Hematopoietic multipotent progenitor cell treated with erythropoietin and hydrocortisone succinate and interleukin-3 and kit ligand, for 6 days (in vitro differentiated cells): ENCODE measurements around the gene HBS1L.

Source experiments
- DNase-seq: peaks from one replicate; pipeline ENCODE4 v3.0.0-alpha.2; 2015

HBS1L gene

DNA sequence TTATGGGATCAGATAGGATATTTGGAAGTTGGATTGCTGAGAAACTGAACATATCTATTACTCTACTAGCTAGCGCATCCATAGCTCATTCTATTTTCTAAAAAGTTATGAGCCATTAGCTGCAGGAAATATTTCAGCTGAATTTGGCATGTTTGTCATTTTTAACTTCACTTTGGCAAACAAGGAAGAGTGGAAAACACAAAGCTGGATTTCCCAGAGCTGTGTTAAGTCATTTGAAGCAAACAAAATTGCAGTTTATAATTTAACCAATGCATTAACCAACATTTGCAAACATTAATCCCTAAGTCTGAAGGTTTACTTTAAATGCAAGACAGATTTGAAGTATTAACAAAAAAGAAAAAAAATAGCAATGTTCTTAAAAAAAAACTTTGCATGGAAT lies 105.9 kb downstream of the HBS1L start:
- DNase-seq = no peak

DNA sequence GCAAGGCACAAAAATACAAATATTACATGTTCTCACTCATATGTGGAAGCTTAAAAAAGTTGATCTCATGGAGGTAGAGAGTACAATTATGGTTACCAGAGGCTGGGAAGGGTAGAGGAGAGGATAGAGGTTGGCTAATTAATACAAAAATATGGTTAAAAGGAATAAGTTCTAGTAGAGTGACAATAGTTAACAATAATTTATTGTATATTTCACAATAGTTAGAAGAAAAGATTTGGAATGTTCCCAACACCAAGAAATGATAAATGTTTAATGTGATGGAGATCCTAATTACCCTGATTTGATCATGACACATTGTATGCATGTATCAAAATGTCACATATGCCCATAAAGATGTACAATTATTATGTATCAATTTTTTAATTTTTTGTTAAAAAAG lies 106.5 kb downstream of the HBS1L start:
- DNase-seq = no peak

DNA sequence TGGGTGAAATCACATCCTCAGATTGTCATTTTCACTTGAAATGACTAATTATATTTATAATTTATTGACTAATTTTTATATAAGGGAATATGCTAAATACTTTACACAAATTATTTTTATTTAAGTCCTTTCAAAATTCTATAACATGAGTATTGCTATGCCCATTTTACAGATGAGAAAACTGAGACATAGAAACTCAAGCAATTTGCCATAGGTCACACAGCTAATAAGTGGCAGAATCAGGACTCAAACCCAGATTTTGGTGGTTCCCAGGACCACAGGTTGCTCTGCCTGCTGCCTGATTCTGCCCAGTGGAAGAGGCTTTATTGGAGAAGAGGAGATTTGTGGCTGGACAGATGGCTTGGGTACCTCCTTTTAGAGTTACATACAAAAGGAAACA lies 109.6 kb downstream of the HBS1L start:
- no peak for DNase-seq

DNA sequence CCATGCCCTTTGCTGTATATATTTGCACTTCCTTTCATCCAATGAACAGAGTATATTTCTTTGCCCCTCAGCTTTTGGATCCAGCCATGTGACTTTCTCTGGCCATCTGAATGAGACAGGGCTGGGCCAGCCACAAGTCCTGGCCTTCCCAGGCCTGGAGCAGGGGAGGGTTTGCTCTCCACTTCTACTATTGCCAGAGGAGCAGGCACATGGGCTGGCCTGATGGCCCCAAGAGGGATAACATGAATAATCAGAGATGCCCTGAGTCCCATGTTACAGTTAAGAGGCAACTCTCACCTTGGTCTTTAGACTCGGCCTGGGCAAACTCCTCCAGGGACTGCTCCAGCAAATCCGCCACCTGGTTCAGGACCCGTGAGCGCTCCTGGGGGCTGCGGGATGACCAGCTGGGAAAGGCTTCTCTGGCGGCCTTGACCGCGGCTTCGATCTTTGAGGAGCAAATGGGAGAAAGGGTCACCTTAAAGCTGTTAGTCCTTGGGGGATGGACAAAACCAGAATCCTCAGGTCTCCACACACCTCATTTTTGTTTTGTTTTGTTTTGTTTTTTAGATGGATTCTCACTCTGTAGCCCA lies 111.0 kb downstream of the HBS1L start:
- DNase-seq = no peak

DNA sequence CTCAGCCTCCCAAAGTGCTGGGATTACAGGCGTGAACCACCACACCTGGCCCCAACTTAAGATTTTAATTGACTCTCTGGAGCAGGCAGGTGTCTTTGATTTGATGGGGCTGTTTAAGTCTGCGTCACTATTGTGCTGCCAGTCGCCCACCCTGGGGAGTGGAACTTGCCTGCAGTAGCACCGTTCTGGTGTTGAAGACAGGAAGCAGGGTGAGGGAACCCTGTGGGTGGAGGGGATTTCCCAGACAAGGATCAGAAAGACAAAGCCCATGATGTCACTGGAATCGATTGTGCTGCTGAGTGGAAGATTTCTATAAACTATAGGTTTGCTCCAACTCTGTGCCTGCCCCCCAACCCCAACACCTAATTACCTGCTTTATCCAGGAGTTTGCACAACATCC lies 115.7 kb downstream of the HBS1L start:
- no peak for DNase-seq

DNA sequence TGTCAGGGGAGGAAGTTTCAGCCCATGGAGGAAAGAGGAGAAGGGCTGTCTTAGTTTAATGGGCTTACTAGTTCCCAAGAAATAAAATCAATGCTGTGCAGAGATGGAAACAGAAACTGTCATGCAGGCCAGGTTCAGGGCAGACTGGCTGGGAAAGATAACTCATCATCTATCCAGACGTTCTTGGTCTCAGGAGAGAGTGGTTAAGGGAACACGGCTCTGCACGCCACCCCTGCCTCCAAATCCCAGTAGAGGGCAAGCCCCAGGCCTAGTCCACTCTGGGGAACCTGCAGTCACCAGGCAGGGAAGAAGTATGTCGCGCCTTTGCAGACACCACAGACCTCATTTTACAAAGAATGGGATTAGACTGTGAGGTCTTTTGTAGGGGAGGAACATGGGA lies 117.2 kb downstream of the HBS1L start:
- no peak for DNase-seq

DNA sequence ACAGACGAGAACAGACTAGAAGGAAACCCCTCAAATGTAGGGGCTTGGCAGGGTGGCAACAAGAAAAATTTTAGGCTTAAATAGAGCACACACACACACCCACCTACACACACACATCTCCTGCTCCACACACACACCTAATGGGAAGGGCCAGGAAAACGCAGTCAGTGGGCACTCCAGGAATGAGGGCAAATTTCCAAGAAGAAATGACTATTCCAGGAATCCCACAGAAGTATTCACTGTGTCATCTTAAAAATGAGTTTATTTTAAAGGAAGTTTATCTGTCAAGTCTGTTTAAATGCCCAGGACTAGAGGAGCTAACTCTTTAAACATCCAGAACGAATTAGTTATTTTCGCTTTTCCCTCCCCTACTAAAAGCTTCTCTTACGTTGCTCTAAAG lies 117.7 kb downstream of the HBS1L start:
- no peak for DNase-seq

DNA sequence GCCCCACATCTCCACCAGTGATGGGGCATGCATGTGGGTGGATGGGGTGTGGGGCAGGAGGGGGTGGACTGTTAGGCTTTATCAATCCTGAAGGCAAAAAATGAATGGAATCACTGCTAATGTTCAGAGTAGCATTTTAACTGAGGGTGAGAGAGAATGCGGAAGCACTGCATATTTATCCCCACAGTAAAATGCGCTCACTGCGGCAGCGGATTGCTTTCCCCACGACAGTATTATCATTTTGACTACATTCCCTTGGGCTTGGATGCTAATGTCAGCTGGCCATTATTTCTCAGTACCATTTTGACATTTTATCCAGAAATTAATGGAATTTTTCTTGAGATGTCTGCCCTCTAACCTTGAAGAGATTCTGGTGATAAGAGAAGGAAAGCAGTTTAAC lies 118.1 kb downstream of the HBS1L start:
- DNase-seq = no peak

DNA sequence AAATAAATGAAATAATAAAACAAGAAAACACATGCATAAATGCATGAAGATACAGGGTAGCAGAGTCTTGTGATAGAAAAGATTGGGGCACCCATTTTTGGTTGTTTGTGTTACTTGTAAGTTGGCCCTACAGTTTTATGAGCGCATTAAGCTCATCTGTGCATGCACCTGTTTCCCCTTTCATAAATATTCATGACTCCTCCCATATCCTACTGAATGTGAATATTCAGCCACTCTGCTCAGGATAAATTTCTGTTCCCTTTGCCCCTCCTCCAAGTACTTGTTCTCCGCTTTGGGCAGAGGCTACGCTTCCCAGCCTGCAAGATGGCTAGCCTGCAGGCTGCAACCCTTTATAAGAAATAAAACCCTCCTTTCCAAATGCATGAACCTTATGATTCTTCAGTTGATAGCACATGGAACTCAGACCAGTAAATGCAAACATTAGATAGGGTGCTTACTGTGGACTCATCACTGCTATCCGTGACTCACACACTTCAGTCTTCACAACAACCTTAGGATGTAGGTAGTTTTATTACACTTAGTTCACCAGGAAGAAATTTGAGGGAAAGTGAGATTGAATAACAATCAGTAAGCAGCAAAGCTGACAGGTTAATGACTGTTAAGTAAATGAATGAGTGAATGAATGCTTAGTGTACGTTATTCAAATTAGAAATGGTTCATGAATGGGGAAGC lies 119.7 kb downstream of the HBS1L start:
- no peak for DNase-seq

DNA sequence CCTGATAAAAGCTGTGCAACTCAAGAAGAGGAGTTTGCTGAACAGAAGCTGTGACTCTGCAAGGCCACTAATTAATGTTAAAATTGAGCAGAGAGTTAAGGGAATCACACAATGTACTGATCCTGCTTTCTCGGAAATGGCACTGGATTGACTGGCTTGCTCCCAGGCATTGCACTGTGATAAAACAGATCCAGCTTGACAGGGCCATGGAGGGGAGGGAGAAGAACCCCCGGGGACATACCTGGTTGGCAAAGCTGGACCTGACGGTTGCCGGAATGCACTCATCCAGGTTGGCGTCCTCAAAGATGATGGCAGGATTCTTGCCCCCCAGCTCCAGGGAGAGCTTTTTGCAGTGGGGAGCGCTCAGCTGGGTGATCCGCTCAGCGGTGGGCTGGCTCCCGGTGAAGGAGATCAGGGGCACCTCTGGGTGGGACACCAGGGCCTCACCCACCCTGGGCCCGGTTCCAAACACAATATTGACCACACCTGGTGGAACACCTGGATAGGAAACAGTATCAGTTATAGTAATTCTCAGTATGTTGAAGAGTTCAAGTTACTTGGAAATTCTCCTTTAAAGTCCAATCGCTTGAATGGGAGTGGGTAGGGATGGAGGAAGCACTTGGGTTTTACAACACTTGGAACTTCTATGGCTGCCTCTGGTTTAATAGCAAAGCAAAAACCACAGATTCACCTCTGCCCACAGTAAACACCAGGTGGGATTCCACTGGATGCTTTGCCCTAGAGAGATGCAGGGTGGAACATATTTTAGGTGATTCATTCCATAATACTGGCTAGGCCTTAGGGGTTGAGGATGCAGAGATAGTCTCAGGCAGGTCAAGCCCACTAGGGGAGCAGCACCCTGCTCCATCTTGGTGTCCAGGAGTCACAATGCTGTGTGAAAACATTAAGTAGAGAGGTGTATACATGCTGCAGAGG lies 121.8 kb downstream of the HBS1L start:
- DNase-seq = no peak

DNA sequence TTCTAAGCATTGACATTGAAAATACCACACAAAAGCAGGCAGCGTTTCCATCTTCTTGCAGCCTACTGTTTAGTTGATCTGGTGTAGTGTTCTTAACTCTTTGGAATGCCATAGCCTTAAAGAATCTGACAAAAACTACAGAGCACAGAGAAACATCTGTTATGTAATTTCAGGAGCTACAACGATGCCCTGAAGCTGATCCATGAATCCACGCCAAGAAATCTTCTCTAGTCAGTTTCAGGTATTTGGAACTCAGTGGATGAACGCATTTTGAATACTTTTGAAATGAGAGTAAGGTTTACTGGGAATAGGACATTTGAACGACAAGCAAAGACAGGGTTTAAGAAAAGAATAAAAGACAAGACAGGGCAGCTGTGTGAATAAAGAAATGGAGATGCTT lies 122.5 kb downstream of the HBS1L start:
- DNase-seq = no peak

DNA sequence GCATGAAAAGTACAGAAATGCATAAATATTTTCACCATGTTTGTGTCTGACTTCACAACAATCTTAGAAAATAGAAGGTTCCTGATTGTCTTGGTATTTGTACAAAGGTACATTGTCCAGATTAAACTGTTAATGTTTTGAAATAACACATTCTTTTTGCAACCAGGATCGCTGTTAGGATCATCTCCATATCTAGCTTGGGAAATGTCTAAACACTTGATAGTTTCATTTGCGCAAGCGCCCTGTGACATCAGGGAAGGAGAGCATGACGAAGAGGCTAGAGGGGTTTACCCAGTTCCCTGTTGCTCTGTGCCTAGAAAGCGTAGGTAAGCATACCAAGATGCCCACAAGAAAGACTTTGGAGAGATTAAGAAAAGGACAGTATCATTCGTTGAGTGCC lies 124.2 kb downstream of the HBS1L start:
- DNase-seq = no peak

DNA sequence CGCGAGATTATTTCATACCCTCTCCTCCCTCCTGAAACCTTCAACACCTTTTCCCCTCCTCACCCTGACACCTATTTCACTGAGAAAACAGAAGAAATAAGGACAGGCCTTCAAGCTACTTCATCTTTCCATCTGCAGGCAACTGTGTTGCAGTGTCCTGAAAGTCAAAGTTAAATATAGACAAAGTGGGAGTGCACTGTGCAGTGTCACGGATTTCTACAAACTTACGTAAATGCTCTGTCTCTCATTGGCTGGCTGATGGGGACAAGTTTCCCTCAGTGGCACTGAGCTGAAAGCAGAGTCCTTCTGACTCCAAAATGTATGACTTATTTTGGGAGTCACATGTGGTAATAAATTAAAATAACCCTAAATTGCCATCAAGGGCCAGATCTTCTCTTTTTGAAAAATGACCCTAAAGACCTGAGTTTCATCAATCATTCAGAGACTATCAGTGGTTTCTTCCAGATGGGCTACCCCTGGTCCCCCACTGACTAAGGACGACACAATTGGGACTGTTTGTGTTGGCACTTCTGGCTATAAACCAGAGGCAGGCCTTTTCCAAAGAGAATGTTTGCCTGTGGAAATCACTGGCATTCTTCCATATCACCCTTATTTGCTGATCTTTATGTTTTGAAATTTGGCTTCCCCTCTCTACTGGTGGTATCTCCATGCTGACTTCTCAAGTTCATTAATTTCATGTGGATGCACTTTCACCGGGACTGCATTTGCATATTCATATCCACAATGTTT lies 126.3 kb downstream of the HBS1L start:
- DNase-seq = no peak

DNA sequence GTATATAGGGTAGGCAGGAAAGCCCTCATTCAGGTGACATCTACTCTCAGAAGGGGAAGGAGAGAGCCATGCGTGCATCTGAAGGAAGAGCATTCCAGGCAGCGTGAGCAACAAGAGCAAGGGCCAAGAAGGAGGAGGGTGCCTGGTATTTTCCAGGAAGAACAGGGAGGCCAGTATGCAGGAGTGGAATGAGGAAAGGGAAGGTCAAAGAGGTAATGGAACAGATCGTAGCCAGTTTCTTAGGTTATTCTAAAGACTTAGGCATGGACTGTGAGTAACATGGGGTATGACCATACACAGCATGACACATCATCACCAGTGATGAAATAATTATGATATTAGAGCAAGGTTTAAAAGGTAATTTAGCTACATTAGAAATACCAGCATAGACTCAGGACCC lies 128.8 kb downstream of the HBS1L start:
- no peak for DNase-seq

DNA sequence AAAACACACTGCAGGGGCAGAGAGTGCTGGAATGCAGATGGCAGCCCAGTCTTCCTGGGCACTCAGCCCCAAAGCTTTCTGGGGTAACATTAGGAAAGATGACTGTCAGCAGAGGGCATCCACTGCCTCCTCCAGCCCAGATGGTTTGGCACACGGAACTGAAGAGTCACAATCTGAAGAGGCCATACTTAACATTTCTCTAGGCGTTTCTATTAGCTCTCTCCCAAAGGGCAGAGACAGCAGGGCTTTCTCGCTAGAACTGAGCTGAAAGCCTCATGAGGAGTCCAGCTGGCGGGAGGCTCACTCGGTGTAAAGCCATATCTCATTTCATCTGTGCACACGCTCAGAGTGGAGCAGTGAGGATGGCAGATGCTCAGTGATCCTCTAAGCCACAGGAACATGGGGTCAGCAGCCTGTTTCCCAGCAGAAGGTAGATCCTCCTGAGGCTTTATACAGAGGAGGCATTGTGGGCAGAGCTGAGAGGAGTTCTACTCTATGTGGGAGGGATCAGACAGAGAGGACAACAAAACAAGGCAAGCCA lies 132.8 kb downstream of the HBS1L start:
- no peak for DNase-seq

DNA sequence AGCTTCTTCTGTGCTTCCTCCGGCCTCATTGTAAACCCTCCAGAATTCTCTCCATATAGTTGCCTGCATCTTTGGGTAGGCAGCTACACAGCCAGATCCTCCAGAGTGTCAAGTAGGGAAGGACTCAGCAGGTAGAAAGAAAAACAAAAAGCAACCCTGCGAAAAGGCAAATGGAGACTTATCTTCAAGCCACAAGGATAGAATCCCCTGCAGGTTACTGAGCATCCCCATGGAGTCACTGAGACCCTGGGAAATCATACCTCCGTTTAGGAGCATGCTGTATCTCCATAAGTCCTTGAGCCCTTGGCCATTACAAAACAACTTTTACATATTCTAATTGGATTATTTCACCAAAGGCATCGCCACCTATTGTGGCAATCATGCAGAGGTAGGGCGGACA lies 133.3 kb downstream of the HBS1L start:
- no peak for DNase-seq

DNA sequence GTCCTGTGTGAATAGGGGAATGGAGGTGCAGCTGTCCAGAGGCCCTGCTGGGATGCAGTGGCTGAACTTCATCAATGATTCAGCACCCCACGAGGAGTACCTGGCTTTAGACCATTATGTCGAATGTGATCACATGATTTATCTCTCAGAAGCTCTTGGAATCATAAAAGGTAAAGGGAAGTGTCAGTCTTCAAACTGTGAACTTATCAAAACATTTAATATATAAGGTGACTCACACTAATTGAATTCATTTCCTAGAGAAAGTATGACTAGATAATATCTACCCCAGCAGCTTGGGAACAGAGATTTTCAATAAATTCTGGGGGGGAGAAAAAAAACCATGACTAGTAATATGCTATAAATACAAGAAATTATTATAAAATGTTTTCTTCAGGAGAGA lies 134.2 kb downstream of the HBS1L start:
- no peak for DNase-seq

DNA sequence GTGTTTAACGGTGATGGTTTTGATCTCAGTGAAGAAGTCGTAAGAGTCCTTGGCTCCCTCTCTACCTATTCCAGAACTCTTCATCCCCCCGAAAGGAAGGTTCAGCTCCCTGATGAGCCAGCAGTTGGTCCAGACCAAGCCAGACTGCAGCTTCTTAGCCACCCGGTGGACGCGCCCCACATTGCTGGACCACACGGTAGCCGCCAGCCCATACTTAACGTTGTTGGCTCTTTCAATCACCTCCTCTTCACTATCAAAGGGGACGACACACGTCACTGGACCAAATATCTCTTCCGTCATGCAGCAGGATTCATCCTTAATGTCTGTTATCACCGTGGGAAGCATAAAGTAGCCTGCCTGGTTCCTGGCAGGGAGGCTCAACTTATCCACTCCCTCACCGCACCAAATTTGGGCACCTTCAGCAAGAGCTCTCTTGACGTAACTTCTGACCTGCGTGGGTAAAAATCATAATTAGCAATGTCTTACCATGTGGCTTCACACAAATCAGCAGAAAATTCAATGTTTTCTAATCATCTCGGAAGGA lies 136.1 kb downstream of the HBS1L start:
- DNase-seq = no peak

DNA sequence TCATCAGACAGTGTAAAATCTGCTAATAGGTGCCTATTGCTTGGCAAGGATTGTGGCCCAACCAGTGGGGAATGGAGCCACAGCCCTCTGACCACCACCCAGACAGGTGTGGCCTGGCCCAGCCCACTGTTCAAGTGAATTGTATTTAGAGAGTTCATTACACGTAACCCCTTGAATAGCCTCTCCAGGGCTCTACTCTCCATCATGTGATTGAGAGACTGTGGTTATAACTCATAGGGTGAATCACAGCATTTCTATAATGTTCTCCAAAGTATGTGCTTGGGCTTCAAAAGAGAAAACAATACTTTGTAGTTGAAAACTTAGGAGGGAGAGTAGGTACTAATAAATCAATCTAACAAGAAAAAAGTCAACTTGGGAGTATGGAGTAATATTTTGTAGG lies 143.1 kb downstream of the HBS1L start:
- DNase-seq = no peak

DNA sequence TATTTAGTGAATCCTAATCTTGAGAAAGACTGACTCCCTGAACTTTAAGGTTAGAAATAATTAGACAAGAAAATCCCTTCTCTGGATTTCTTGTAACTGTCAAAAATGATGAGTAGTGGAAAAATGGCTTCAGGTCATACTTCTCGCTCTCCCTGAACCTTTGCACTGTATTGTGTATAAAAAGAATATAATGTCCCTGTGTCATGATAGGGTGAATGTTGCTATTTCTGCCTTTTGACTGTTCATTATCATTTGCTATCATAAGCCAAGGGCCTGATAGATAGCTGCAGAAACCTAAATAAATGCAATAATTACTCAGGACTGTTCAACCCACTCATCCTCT lies 144.1 kb downstream of the HBS1L start:
- DNase-seq = no peak
